HEK293 (cell line): ENCODE results near the gene TMEM203.

Source experiments
- GLI2 ChIP-seq: fragments of 450-650 bp; formaldehyde crosslinking; IDR thresholded peaks from 2 replicates; pipeline ENCODE4; 2017; ENCODE audit warnings: missing biosample characterization, missing genetic modification characterization, low read depth, borderline replicate concordance
- HOXC10 ChIP-seq: sonication (generic); formaldehyde crosslinking; IDR thresholded peaks from 2 replicates; pipeline ENCODE4 v1.8.1; 2023; ENCODE audit warnings: mild to moderate bottlenecking, missing genetic modification reagents
- KLF16 ChIP-seq: fragments of 450-650 bp; formaldehyde crosslinking; IDR thresholded peaks from 2 replicates; pipeline ENCODE4 v1.5.1; 2017; ENCODE audit warnings: missing biosample characterization, missing genetic modification characterization
- KLF8 ChIP-seq: fragments of 450-650 bp; formaldehyde crosslinking; IDR thresholded peaks from 2 replicates; pipeline ENCODE4 v1.5.1; 2016; ENCODE audit warnings: missing biosample characterization, missing genetic modification characterization
- PRDM1 ChIP-seq: fragments of 450-650 bp; formaldehyde crosslinking; IDR thresholded peaks from 2 replicates; pipeline ENCODE4; 2016; ENCODE audit warnings: missing biosample characterization, missing genetic modification characterization
- TRIM28 ChIP-seq: IDR thresholded peaks from 2 replicates; pipeline ENCODE4 v1.6.1; 2011; ENCODE audit warnings: low read length, control low read depth, borderline replicate concordance
- ZBTB11 ChIP-seq: fragments of 450-650 bp; formaldehyde crosslinking; conservative IDR thresholded peaks from 2 replicates; pipeline ENCODE4 v1.5.1; 2016; ENCODE audit warnings: low read depth, missing biosample characterization, missing genetic modification characterization
- ZBTB48 ChIP-seq: fragments of 450-650 bp; formaldehyde crosslinking; IDR thresholded peaks from 2 replicates; pipeline ENCODE4 v1.5.1; 2016; ENCODE audit warnings: missing biosample characterization, missing genetic modification characterization
- ZBTB49 ChIP-seq: fragments of 450-650 bp; formaldehyde crosslinking; IDR thresholded peaks from 2 replicates; pipeline ENCODE4 v1.5.1; 2016; ENCODE audit warnings: missing biosample characterization, missing genetic modification characterization, low read depth
- ZNF112 ChIP-seq: fragments of 450-650 bp; formaldehyde crosslinking; IDR thresholded peaks from 2 replicates; pipeline ENCODE4 v1.5.0; 2017; ENCODE audit warnings: missing biosample characterization, missing genetic modification characterization
- ZNF133 ChIP-seq: fragments of 450-650 bp; formaldehyde crosslinking; IDR thresholded peaks from 2 replicates; pipeline ENCODE4 v1.5.1; 2016; ENCODE audit warnings: missing biosample characterization, missing genetic modification characterization
- ZNF211 ChIP-seq: fragments of 450-650 bp; formaldehyde crosslinking; IDR thresholded peaks from 2 replicates; pipeline ENCODE4 v1.5.1; 2016; ENCODE audit warnings: low read depth, missing biosample characterization, missing genetic modification characterization
- ZNF221 ChIP-seq: fragments of 450-650 bp; formaldehyde crosslinking; IDR thresholded peaks from 2 replicates; pipeline ENCODE4 v1.5.1; 2017; ENCODE audit warnings: missing biosample characterization, missing genetic modification characterization, borderline replicate concordance
- ZNF248 ChIP-seq: fragments of 450-650 bp; formaldehyde crosslinking; IDR thresholded peaks from 2 replicates; pipeline ENCODE4 v1.5.1; 2017; ENCODE audit warnings: missing biosample characterization, missing genetic modification characterization
- ZNF335 ChIP-seq: fragments of 450-650 bp; formaldehyde crosslinking; conservative IDR thresholded peaks from 2 replicates; pipeline ENCODE4 v1.5.1; 2016; ENCODE audit warnings: missing biosample characterization, missing genetic modification characterization
- ZNF366 ChIP-seq: fragments of 450-650 bp; formaldehyde crosslinking; conservative IDR thresholded peaks from 2 replicates; pipeline ENCODE4 v1.5.1; 2016; ENCODE audit warnings: missing biosample characterization, missing genetic modification characterization
- ZNF404 ChIP-seq: fragments of 450-650 bp; formaldehyde crosslinking; IDR thresholded peaks from 2 replicates; pipeline ENCODE4 v1.5.1; 2017; ENCODE audit warnings: missing biosample characterization, missing genetic modification characterization
- ZNF426 ChIP-seq: fragments of 450-650 bp; formaldehyde crosslinking; IDR thresholded peaks from 2 replicates; pipeline ENCODE4 v1.5.1; 2017; ENCODE audit warnings: missing biosample characterization, missing genetic modification characterization, mild to moderate bottlenecking, inconsistent platforms, moderate library complexity
- ZNF558 ChIP-seq: fragments of 450-650 bp; formaldehyde crosslinking; IDR thresholded peaks from 2 replicates; pipeline ENCODE4 v1.5.1; 2016; ENCODE audit warnings: missing biosample characterization, missing genetic modification characterization
- ZNF585B ChIP-seq: fragments of 450-650 bp; formaldehyde crosslinking; IDR thresholded peaks from 2 replicates; pipeline ENCODE4 v1.5.1; 2016; ENCODE audit warnings: missing biosample characterization, missing genetic modification characterization
- ZSCAN23 ChIP-seq: fragments of 450-650 bp; formaldehyde crosslinking; IDR thresholded peaks from 2 replicates; pipeline ENCODE4 v1.5.1; 2016; ENCODE audit warnings: missing biosample characterization, missing genetic modification characterization
- ZXDB ChIP-seq: fragments of 450-650 bp; formaldehyde crosslinking; IDR thresholded peaks from 2 replicates; pipeline ENCODE4 v1.5.1; 2016; ENCODE audit warnings: missing biosample characterization, missing genetic modification characterization
- TF ChIP-seq, protein P1 (sequence below): fragments of 450-650 bp; formaldehyde crosslinking; IDR thresholded peaks from 2 replicates; pipeline ENCODE4 v1.5.1; 2016; ENCODE audit warnings: missing biosample characterization, missing genetic modification characterization
- TF ChIP-seq, protein P2 (sequence below): fragments of 450-650 bp; formaldehyde crosslinking; IDR thresholded peaks from 2 replicates; pipeline ENCODE4; 2016; ENCODE audit warnings: missing biosample characterization, missing genetic modification characterization
- TF ChIP-seq, protein P3 (sequence below): fragments of 450-650 bp; formaldehyde crosslinking; IDR thresholded peaks from 2 replicates; pipeline ENCODE4 v1.5.1; 2017; ENCODE audit warnings: missing biosample characterization, missing genetic modification characterization
- TF ChIP-seq, protein P4 (sequence below): fragments of 450-650 bp; formaldehyde crosslinking; IDR thresholded peaks from 2 replicates; pipeline ENCODE4 v1.5.1; 2016; ENCODE audit warnings: missing biosample characterization, missing genetic modification characterization

TMEM203 gene

DNA sequence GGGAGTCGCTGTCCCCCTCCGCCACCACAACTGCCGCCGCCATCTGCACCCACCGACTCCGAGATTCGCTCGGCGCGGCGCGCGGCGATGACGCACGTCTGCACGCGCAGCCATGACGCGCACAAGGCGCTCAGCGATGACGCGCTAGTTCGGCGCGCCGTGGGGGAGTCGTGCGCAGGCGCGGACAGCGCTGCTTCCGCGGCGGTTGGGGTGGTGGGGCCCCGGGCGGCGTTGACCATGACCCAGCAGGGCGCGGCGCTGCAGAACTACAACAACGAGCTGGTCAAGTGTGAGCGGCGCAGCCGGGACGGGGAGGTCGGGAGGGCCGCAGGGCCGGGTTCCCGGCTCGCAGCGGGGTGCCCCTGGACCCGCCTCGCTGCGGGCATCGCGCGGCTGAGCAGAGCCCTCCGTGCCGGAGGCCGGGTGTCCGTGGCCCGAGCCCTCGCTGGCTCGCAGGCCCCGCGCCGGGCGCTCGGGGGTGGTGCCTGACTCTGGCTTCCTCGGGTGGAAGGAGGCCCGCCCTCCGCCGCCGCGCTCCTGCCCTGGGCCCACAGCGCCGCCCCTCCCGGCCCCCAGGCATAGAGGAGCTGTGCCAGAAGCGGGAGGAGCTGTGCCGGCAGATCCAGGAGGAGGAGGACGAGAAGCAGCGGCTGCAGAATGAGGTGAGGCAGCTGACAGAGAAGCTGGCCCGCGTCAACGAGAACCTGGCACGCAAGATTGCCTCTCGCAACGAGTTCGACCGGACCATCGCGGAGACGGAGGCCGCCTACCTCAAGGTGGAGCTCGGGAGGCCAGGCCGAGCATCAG lies 16.8 kb downstream of the TMEM203 start, which contains the start of the genes ANAPC2 and SSNA1 (continued):
- TF ChIP-seq ZBTB11 (tag by site-specific recombination) (no peak), ZBTB49 (no peak), ZNF404 (tag by site-specific recombination) (no peak), ZNF112 (tag by site-specific recombination) (no peak), ZNF133 (tag by site-specific recombination) (no peak), ZNF248 (tag by site-specific recombination) (no peak), ZNF366 (no peak), TRIM28 (no peak), ZNF221 (no peak; the same call in 1 of the 2 replicates), KLF8 (tag by site-specific recombination) (peak; percentile 68; the same call in 1 of the 2 replicates), ZXDB (peak; percentile 91), PRDM1 (tag by site-specific recombination) (no peak), ZNF335 (tag by site-specific recombination) (peak; percentile 88), KLF16 (tag by site-specific recombination) (peak; percentile 79; the same call in 1 of the 2 replicates), ZSCAN23 (no peak), ZNF426 (tag by site-specific recombination) (no peak), ZBTB48 (tag by site-specific recombination) (peak; percentile 54; the same call in 1 of the 2 replicates), ZNF211 (tag by site-specific recombination) (no peak), GLI2 (no peak), ZNF585B (tag by site-specific recombination) (no peak), ZNF558 (tag by site-specific recombination) (no peak), HOXC10 (CRISPR knock-in tag) (0 out of 2 replicates have a peak, but pooled peaks have one; percentile 76)
- TF ChIP-seq, protein P1, sequence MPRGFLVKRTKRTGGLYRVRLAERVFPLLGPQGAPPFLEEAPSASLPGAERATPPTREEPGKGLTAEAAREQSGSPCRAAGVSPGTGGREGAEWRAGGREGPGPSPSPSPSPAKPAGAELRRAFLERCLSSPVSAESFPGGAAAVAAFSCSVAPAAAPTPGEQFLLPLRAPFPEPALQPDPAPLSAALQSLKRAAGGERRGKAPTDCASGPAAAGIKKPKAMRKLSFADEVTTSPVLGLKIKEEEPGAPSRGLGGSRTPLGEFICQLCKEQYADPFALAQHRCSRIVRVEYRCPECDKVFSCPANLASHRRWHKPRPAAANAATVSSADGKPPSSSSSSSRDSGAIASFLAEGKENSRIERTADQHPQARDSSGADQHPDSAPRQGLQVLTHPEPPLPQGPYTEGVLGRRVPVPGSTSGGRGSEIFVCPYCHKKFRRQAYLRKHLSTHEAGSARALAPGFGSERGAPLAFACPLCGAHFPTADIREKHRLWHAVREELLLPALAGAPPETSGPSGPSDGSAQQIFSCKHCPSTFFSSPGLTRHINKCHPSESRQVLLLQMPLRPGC: peak; percentile 92
- TF ChIP-seq, protein P2, sequence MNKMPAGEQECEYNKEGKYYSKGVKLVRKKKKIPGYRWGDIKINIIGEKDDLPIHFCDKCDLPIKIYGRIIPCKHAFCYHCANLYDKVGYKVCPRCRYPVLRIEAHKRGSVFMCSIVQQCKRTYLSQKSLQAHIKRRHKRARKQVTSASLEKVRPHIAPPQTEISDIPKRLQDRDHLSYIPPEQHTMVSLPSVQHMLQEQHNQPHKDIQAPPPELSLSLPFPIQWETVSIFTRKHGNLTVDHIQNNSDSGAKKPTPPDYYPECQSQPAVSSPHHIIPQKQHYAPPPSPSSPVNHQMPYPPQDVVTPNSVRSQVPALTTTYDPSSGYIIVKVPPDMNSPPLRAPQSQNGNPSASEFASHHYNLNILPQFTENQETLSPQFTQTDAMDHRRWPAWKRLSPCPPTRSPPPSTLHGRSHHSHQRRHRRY (tag by site-specific recombination): no peak
- TF ChIP-seq, protein P3, sequence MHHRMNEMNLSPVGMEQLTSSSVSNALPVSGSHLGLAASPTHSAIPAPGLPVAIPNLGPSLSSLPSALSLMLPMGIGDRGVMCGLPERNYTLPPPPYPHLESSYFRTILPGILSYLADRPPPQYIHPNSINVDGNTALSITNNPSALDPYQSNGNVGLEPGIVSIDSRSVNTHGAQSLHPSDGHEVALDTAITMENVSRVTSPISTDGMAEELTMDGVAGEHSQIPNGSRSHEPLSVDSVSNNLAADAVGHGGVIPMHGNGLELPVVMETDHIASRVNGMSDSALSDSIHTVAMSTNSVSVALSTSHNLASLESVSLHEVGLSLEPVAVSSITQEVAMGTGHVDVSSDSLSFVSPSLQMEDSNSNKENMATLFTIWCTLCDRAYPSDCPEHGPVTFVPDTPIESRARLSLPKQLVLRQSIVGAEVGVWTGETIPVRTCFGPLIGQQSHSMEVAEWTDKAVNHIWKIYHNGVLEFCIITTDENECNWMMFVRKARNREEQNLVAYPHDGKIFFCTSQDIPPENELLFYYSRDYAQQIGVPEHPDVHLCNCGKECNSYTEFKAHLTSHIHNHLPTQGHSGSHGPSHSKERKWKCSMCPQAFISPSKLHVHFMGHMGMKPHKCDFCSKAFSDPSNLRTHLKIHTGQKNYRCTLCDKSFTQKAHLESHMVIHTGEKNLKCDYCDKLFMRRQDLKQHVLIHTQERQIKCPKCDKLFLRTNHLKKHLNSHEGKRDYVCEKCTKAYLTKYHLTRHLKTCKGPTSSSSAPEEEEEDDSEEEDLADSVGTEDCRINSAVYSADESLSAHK (tag by site-specific recombination): no peak; the same call in 1 of the 2 replicates
- TF ChIP-seq, protein P4, sequence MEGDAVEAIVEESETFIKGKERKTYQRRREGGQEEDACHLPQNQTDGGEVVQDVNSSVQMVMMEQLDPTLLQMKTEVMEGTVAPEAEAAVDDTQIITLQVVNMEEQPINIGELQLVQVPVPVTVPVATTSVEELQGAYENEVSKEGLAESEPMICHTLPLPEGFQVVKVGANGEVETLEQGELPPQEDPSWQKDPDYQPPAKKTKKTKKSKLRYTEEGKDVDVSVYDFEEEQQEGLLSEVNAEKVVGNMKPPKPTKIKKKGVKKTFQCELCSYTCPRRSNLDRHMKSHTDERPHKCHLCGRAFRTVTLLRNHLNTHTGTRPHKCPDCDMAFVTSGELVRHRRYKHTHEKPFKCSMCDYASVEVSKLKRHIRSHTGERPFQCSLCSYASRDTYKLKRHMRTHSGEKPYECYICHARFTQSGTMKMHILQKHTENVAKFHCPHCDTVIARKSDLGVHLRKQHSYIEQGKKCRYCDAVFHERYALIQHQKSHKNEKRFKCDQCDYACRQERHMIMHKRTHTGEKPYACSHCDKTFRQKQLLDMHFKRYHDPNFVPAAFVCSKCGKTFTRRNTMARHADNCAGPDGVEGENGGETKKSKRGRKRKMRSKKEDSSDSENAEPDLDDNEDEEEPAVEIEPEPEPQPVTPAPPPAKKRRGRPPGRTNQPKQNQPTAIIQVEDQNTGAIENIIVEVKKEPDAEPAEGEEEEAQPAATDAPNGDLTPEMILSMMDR: peak; percentile 100
